HG02763 (cell line): ENCODE measurements around the gene TCAP.

Source experiments
- ATAC-seq: cut with Tn5 transposase; IDR thresholded peaks from one replicate; pipeline ENCODE4 v1.9.1; 2021; ENCODE audit warnings: mild to moderate bottlenecking, moderate library complexity; ENCODE audit not compliant: unreplicated experiment

The TCAP gene

GRCh38 chr17:39664581-39665561, at the start of gene TCAP:
TCAP (plus strand) TSS chr17:39665349; CDS start chr17:39665360, 11 bp downstream.
- ATAC-seq = no peak

GRCh38 chr17:39615434-39615833, 49.7 kb upstream of the TCAP start:
- no peak for ATAC-seq

- ATAC-seq = no peak
Measured at GRCh38 chr17:39617100-39617445, 48.1 kb upstream of the TCAP start.

GRCh38 chr17:39617446-39618245, 47.5 kb upstream of the TCAP start:
- no peak for ATAC-seq

GRCh38 chr17:39618246-39618913, 46.8 kb upstream of the TCAP start:
- ATAC-seq = no peak

GRCh38 chr17:39618956-39619785, 46.0 kb upstream of the TCAP start:
- no peak for ATAC-seq

GRCh38 chr17:39619786-39620101, 45.4 kb upstream of the TCAP start:
- ATAC-seq = no peak

- peak; percentile 56 for ATAC-seq
Measured at GRCh38 chr17:39621523-39622379, 43.4 kb upstream of the TCAP start.

GRCh38 chr17:39622380-39623006, 42.7 kb upstream of the TCAP start:
- ATAC-seq = peak; percentile 21

- ATAC-seq = no peak
Measured at GRCh38 chr17:39623356-39623950, 41.7 kb upstream of the TCAP start.

GRCh38 chr17:39624313-39624712, 40.8 kb upstream of the TCAP start:
- no peak for ATAC-seq

GRCh38 chr17:39625198-39625785, 39.9 kb upstream of the TCAP start:
- ATAC-seq = no peak

GRCh38 chr17:39626171-39627046, 38.7 kb upstream of the TCAP start, which contains the start of gene PPP1R1B:
PPP1R1B (plus strand) TSS chr17:39626952; CDS start chr17:39627393, 441 bp downstream.
- no peak for ATAC-seq

GRCh38 chr17:39627047-39627711, 38.0 kb upstream of the TCAP start:
- ATAC-seq = no peak

- ATAC-seq = no peak
Measured at GRCh38 chr17:39627712-39628516, 37.2 kb upstream of the TCAP start.
